GM12878 (cell line): Measurements from ENCODE around the gene EEF1AKMT2. TPM values are rescaled to one million over a fixed set of nuclear protein-coding genes. Genes with fewer than 3 reads are reported as not detected.

Experiments
- ATAC-seq: fragments of 200-7000 bp; cut with Tn5 transposase; 3 replicates; pipeline ENCODE4 v1.9.1; 2020; ENCODE audit warnings: mild to moderate bottlenecking, moderate library complexity
- BruUV-seq: library from RNA; stranded (reverse); fragments of 400-500 nt; replicated peaks from 2 replicates; lab custom pipeline; 2021; lab: Mats Ljungman, UMichigan
- CTCF ChIA-PET: fragments of 300-600 bp; sonication (Branson Sonifier 250); formaldehyde crosslinking; extraction: SDS; loops from one replicate; lab custom pipeline; 2021; ENCODE audit warnings: inconsistent platforms; lab: Yijun Ruan, JAX
- POLR2A ChIA-PET: fragments of 350-600 bp; formaldehyde crosslinking; extraction: SDS; loops from one replicate; lab custom pipeline; 2021; ENCODE audit warnings: inconsistent platforms; lab: Charles Lee
- RAD21 ChIA-PET: fragments of 300-600 bp; sonication (Branson Sonifier 250); formaldehyde crosslinking; loops from one replicate; lab custom pipeline; 2023; ENCODE audit warnings: antibody characterized with exemption; ENCODE audit not compliant: unreplicated experiment; lab: Charles Lee
- SMC1A ChIA-PET: fragments of 300-600 bp; sonication (Branson Sonifier 250); formaldehyde crosslinking; loops from one replicate; lab custom pipeline; 2023; ENCODE audit not compliant: unreplicated experiment, uncharacterized antibody; lab: Charles Lee
- DNase-seq: peaks from one replicate; pipeline ENCODE4 v3.0.0-alpha.2; 2011; ENCODE audit warnings: low read depth, low spot score
- FAIRE-seq: peaks from 3 replicates; lab custom pipeline; 2011; peaks lifted over from hg19 to GRCh38; lab: Jason Lieb, UNC
- H2AFZ ChIP-seq: 2 replicates; pipeline ENCODE4 v1.6.0; 2011; ENCODE audit warnings: low read depth, low read length, control low read depth; ENCODE audit not compliant: control insufficient read depth
- H3K27ac ChIP-seq: 2 replicates; pipeline ENCODE4 v1.5.1; 2011; ENCODE audit warnings: control low read depth; ENCODE audit not compliant: control insufficient read depth, insufficient read depth
- H3K27me3 ChIP-seq, 2 experiments: replicated peaks in 1 of 2; 2 replicates each; pipeline versions ENCODE4 v1.6.0 to v1.6.1; 2011; ENCODE audit warnings: low read length in 1 of 2; ENCODE audit not compliant: control insufficient read depth in 2 of 2, insufficient read depth in 2 of 2
- H3K36me3 ChIP-seq, 2 experiments: 2 replicates each; pipeline ENCODE4 v1.5.1; 2011; ENCODE audit warnings: low read length in 1 of 2; ENCODE audit not compliant: control insufficient read depth in 2 of 2, insufficient read depth in 2 of 2
- H3K4me1 ChIP-seq: 2 replicates; pipeline ENCODE4 v1.6.1; 2011; ENCODE audit warnings: mild to moderate bottlenecking, low read length, moderate library complexity, mixed read lengths; ENCODE audit not compliant: control insufficient read depth, insufficient read depth
- H3K4me2 ChIP-seq: 2 replicates; pipeline ENCODE4 v1.6.0; 2011; ENCODE audit warnings: control low read depth; ENCODE audit not compliant: control insufficient read depth, insufficient read depth
- H3K4me3 ChIP-seq: fragments of 200-600 bp; sonication (generic); 2 replicates; pipeline ENCODE4 v1.5.1; 2016
- H3K79me2 ChIP-seq: 2 replicates; pipeline ENCODE4 v1.6.0; 2011; ENCODE audit warnings: low read length; ENCODE audit not compliant: control insufficient read depth, insufficient read depth
- H3K9ac ChIP-seq: 2 replicates; pipeline ENCODE4 v1.8.0; 2011; ENCODE audit warnings: low read length, control low read depth, mixed read lengths; ENCODE audit not compliant: control insufficient read depth, insufficient read depth
- H3K9me3 ChIP-seq: replicated peaks from 3 replicates; pipeline ENCODE4 v1.5.1; 2011; ENCODE audit warnings: mild to moderate bottlenecking, low read length; ENCODE audit not compliant: control insufficient read depth, insufficient read depth
- H4K20me1 ChIP-seq: 2 replicates; pipeline ENCODE4 v1.6.0; 2011; ENCODE audit not compliant: control insufficient read depth, insufficient read depth
- BACH1 ChIP-seq: fragments of 450-650 bp; IDR thresholded peaks from 2 replicates; pipeline ENCODE4 v1.6.1; 2017; ENCODE audit warnings: mild to moderate bottlenecking, borderline replicate concordance
- HDAC2 ChIP-seq: fragments of 200-600 bp; sonication (generic); IDR thresholded peaks from 2 replicates; pipeline ENCODE4 v1.6.1; 2017
- JUNB ChIP-seq: IDR thresholded peaks from 2 replicates; pipeline ENCODE4 v1.6.1; 2016; ENCODE audit warnings: antibody characterized with exemption, mild to moderate bottlenecking
- KDM1A ChIP-seq: fragments of 200-600 bp; sonication (generic); IDR thresholded peaks from 2 replicates; pipeline ENCODE4 v1.6.1; 2016; ENCODE audit warnings: borderline replicate concordance
- KLF5 ChIP-seq: fragments of 450-650 bp; IDR thresholded peaks from 2 replicates; pipeline ENCODE4 v1.6.1; 2014; ENCODE audit warnings: mild to moderate bottlenecking; ENCODE audit not compliant: partially characterized antibody
- MEF2A ChIP-seq: IDR thresholded peaks from 2 replicates; pipeline ENCODE4 v1.6.1; 2011; ENCODE audit warnings: low read depth, mild to moderate bottlenecking, low read length, moderate library complexity; ENCODE audit not compliant: insufficient read depth
- MTA2 ChIP-seq: fragments of 450-650 bp; IDR thresholded peaks from 2 replicates; pipeline ENCODE4 v1.6.1; 2016; ENCODE audit warnings: low read depth, mild to moderate bottlenecking, moderate library complexity
- SREBF1 ChIP-seq: IDR thresholded peaks from 2 replicates; pipeline ENCODE4 v1.6.1; 2012; ENCODE audit warnings: mild to moderate bottlenecking, low read length
- WGBS: methylation state at CpG from one replicate; pipeline ENCODE4 v1.1.6; 2016; ENCODE audit warnings: low lambda C conversion rate; ENCODE audit not compliant: insufficient replicate concordance, insufficient coverage; ENCODE audit errors: missing lambda C conversion rate; 5-methylcytosine and 5-hydroxymethylcytosine counted together
- in situ Hi-C: fragments of 300-500 bp; cut with MboI; formaldehyde crosslinking; loops from 9 replicates; pipeline ENCODE4 v1.14.3; 2018; ENCODE audit warnings: mixed read lengths
- intact Hi-C: fragments of 100-400 bp; cut with micrococcal nuclease; formaldehyde crosslinking; loops from one replicate; pipeline ENCODE4 v1.14.2; 2022; ENCODE audit not compliant: unreplicated experiment
- polyA plus RNA-seq, 11 experiments: library from polyadenylated mRNA; depleted of rRNA in 4 of 11; unstranded in 6 of 11; stranded (reverse) in 5 of 11; fragments of >200 nt; fragmentation: Nextera tagmentation in 4 of 11; fragmentation: Illumina TruSeq in 1 of 11; extraction: Ambion mirVana in 4 of 11; extraction: Trizol in 1 of 11; gene quantifications; 1 replicate in 1 of 11; 2 replicates in 10 of 11; pipeline versions ENCODE4 v1.2.1 to v1.2.3, GENCODE V29; 2011 to 2016; ENCODE audit warnings: inconsistent platforms in 2 of 11, missing spikeins in 2 of 11, low read depth in 1 of 11
- total RNA-seq, 4 experiments: library from RNA; depleted of rRNA in 3 of 4; stranded (reverse); fragments of >200 nt in 3 of 4; fragmentation: Illumina TruSeq in 1 of 4; extraction: Trizol in 1 of 4; gene quantifications; 2 replicates each; pipeline versions ENCODE4 v1.2.1 to v1.2.3, GENCODE V29; 2013 to 2021
- TF ChIP-seq, protein P1 (sequence below): IDR thresholded peaks from 2 replicates; pipeline ENCODE4 v1.6.1; 2012; ENCODE audit warnings: low read depth, low read length, improper control_type of control experiment
- TF ChIP-seq, protein P2 (sequence below): fragments of 450-650 bp; IDR thresholded peaks from 2 replicates; pipeline ENCODE4 v1.6.1; 2017; ENCODE audit warnings: antibody characterized with exemption, mild to moderate bottlenecking, moderate library complexity

EEF1AKMT2 gene
- total and polyA plus RNA-seq, 10 of the 15 experiments (the other 5 are each of a cell fraction or from before 2014, with no cell fraction given), result 9.1 to 29.3 (median 23.6) TPM

DNA sequence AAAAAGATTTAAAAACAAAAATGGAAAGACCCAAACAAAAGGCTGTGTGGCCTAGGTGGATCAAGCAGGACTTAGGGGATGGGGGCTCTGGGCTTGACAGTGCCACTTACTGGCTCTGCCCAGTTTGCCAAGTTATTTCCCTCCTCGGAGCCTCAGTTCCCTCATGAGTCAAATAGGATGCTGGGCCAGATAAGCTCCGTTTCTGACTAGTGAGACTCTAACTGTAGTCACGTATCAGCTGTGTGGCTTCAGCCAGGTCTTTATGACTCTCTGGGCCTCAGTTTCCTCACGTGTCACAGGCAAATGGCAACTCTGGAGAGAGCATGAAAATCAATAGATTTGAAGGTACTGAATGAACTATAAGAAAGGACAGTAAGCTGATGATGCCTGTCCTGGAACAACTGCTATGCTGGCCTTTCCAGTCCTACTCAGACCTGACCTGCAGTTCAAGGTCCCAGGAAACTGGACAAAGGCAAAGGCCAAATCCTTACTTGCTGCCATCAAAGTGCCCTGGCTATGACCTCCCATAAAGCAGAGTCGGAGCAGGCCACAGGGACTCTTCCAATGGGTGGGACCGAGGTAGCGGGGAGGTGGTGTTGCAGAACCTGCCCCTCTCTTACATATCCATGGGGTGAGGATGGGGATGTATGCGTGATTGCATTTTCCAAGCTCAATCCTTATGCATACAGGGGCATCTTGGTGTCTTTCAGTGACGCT lies 74.5 kb downstream of the EEF1AKMT2 start:
- no TSS peak for BruUV-seq
- ATAC-seq (no peak), DNase-seq (no peak), FAIRE-seq (no peak)
- ChIA-PET RAD21 (interaction anchor here (1.1 to 15.5 kb wide), 11 partner anchors 11 to 177 kb away, joined by 4 to 360 read pairs (median 16); partner anchors contain the start of gene FAM53B), POLR2A (interaction anchor here (0.5 to 12.9 kb wide), 9 partner anchors 9 to 30 kb away, joined by 3 to 139 read pairs (median 11); no protein-coding TSS in a partner anchor), SMC1A (interaction anchor here (0.5 to 21.7 kb wide), 18 partner anchors 12 to 858 kb away, joined by 3 to 351 read pairs (median 14); no protein-coding TSS in a partner anchor), CTCF (interaction anchor here (0.8 to 21.9 kb wide), 13 partner anchors 10 to 103 kb away, joined by 3 to 319 read pairs (median 14); no protein-coding TSS in a partner anchor)
- H3K4me2 ChIP-seq, result peak overlapping the region; percentile 85; the same call in 1 of the 2 replicates
- no peak overlapping the region for H2AFZ ChIP-seq
- WGBS, result 54% methylated on average over 9 of the region's 9 CpGs
- TF ChIP-seq, protein P1, sequence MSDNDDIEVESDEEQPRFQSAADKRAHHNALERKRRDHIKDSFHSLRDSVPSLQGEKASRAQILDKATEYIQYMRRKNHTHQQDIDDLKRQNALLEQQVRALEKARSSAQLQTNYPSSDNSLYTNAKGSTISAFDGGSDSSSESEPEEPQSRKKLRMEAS, result 0 out of 2 replicates have a peak, but pooled peaks have one; percentile 15
- TF ChIP-seq SREBF1 (no peak), JUNB (peak; percentile 64; the same call in 1 of the 2 replicates)
- H3K36me3 ChIP-seq, result peaks cover 0 to 1% of the 10 kb centered on the region in 2 experiments; a peak in 1 of 4 replicates
- H3K4me3 ChIP-seq, result no peak overlapping the region
- H3K27ac ChIP-seq, result no peak overlapping the region
- H3K9me3 ChIP-seq, result no peaks in the 10 kb centered on the region
- peaks cover 31% of the 10 kb centered on the region for H3K79me2 ChIP-seq
- H3K9ac ChIP-seq, result no peak overlapping the region
- intact Hi-C loops, result loop anchor here (5.0 kb wide), 1 partner anchor 90 kb away; no protein-coding TSS in a partner anchor
- no peaks in the 10 kb centered on the region for H4K20me1 ChIP-seq
- H3K4me1 ChIP-seq, result peaks cover 56% of the 10 kb centered on the region
- no peaks in the 10 kb centered on the region for H3K27me3 ChIP-seq
- in situ Hi-C loops, result no loop called here

DNA sequence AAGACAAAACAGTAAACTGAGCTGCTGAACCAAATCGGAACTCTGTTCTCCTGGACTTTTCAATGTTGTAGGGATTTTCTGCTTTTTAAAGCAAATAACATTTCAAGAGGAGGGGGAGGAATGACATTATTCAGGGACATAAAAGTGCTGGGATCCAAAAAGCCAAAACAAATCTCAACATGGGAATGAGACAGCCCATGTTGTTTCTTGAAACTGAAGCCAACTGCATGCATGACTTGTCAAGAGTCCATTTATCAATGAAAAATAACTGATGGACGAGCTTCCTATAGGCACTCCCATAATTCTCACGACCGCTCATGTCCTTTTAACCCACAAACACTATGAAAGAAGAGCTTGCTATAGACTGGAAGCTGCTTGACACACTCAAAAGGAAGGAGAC lies 75.3 kb downstream of the EEF1AKMT2 start:
- 80% methylated on average over 4 of the region's 4 CpGs for WGBS
- ChIA-PET SMC1A (interaction anchor here (0.6 to 21.7 kb wide), 12 partner anchors 11 to 130 kb away, joined by 3 to 351 read pairs (median 18); no protein-coding TSS in a partner anchor), CTCF (interaction anchor here (1.6 to 21.9 kb wide), 4 partner anchors 19 to 69 kb away, joined by 4 to 319 read pairs (median 71); no protein-coding TSS in a partner anchor), RAD21 (interaction anchor here (0.8 to 15.5 kb wide), 5 partner anchors 12 to 28 kb away, joined by 3 to 360 read pairs (median 266); no protein-coding TSS in a partner anchor), POLR2A (interaction anchor here (1.2 to 12.9 kb wide), 6 partner anchors 8 to 29 kb away, joined by 5 to 139 read pairs (median 32); no protein-coding TSS in a partner anchor)
- Histone ChIP-seq H3K79me2 (peaks cover 26% of the 10 kb centered on the region), H3K36me3 (peaks cover 0 to 1% of the 10 kb centered on the region in 2 experiments; a peak in 1 of 4 replicates), H3K4me2 (no peak overlapping the region), H3K4me3 (no peak overlapping the region), H3K9ac (no peak overlapping the region), H3K27me3 (no peaks in the 10 kb centered on the region), H4K20me1 (no peaks in the 10 kb centered on the region), H3K9me3 (no peaks in the 10 kb centered on the region), H2AFZ (no peak overlapping the region), H3K4me1 (peaks cover 52% of the 10 kb centered on the region), H3K27ac (no peak overlapping the region)
- no peak for DNase-seq
- intact Hi-C loops, result loop anchor here (5.0 kb wide), 1 partner anchor 89 kb away; no protein-coding TSS in a partner anchor
- ATAC-seq, result no peak
- in situ Hi-C loops, result no loop called here
- no TSS peak for BruUV-seq
- no peak for FAIRE-seq
- TF ChIP-seq KDM1A (no peak), HDAC2 (no peak), BACH1 (no peak), KLF5 (no peak), MEF2A (no peak), MTA2 (no peak)
- TF ChIP-seq, protein P2, sequence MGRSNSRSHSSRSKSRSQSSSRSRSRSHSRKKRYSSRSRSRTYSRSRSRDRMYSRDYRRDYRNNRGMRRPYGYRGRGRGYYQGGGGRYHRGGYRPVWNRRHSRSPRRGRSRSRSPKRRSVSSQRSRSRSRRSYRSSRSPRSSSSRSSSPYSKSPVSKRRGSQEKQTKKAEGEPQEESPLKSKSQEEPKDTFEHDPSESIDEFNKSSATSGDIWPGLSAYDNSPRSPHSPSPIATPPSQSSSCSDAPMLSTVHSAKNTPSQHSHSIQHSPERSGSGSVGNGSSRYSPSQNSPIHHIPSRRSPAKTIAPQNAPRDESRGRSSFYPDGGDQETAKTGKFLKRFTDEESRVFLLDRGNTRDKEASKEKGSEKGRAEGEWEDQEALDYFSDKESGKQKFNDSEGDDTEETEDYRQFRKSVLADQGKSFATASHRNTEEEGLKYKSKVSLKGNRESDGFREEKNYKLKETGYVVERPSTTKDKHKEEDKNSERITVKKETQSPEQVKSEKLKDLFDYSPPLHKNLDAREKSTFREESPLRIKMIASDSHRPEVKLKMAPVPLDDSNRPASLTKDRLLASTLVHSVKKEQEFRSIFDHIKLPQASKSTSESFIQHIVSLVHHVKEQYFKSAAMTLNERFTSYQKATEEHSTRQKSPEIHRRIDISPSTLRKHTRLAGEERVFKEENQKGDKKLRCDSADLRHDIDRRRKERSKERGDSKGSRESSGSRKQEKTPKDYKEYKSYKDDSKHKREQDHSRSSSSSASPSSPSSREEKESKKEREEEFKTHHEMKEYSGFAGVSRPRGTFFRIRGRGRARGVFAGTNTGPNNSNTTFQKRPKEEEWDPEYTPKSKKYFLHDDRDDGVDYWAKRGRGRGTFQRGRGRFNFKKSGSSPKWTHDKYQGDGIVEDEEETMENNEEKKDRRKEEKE, result no peak
